ENCODE measurements around the gene EIF5.

EIF5 gene

DNA sequence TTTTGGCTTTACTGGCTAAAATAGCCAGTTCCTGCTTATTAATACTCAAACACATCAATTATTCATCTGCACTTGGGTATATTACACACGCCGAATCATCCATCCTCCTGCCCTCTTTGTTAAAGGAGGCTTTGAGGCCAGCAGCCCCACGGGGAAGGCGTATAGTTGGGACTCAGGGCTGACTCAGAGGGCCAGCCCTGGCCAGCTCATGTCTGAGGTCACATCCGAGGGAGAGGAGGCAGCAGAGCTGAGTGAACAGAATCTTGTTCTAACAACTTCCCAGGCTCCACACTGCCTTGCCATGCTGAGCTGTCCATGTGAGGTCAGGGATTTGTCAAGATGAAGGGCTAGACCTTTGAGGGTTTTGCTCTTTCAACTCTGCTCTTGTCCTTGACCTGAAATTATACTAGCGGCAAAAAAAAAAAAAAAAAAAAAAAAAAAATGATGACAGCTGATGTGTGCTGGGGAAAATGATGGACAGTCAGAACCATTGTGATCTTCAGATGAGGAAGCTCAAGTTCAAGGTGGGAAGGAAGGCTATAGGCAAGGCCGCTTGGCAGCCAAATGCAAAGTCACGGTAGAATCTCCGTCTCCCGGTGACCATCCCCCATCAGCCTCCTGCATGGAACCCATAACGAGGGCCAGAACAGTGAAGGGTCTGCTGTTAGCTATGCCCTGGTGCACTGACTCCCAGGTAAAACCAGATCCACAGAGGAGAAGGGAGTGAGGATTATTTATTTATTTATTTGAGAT is 38.7 kb downstream of the EIF5 start:
- DNase-seq = no peak

DNA sequence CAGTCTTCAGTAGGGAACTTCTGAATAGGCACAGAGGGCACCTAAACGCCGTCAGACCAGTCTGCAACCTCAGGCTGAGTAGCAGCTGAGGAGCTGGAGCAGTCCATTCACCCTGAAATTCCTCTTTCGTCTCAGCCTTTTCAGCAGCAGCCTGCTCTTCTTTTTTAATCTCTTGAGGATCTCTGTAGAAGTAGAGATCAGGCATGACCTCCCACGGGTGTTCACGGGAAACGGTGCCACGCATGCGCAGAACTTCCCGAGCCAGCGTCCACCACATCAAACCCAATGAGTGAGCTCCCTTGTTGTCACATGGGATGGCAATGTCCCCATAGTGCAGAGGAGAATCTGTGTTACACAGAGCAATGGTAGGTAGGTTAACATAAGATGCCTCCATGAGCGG is 40.1 kb downstream of the EIF5 start:
- no peak for DNase-seq

DNA sequence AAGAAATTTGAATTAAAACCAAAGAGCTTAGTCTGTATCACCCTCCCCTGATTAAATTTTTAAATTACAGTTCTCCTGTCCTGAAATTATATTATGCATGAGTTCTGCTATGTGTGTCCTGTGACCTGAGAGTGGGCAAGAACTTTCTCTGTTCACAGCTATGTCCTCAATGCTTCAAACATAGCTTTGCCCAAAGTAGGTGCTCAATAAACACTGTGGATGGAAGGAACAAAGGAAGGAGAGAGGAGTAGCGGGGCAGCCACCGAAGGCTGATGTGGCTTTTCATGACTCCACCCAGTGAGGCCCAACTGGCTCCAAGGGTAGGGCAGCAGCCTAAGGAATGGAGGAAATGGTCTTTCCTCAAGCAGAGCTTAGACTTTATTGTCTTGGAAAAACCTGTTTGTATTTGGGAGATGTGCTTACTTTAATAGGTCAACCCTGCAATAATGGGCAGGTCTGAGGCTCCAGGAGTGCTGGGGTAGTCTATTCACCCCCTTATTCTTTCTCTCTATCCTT is 43.5 kb downstream of the EIF5 start:
- DNase-seq = no peak

DNA sequence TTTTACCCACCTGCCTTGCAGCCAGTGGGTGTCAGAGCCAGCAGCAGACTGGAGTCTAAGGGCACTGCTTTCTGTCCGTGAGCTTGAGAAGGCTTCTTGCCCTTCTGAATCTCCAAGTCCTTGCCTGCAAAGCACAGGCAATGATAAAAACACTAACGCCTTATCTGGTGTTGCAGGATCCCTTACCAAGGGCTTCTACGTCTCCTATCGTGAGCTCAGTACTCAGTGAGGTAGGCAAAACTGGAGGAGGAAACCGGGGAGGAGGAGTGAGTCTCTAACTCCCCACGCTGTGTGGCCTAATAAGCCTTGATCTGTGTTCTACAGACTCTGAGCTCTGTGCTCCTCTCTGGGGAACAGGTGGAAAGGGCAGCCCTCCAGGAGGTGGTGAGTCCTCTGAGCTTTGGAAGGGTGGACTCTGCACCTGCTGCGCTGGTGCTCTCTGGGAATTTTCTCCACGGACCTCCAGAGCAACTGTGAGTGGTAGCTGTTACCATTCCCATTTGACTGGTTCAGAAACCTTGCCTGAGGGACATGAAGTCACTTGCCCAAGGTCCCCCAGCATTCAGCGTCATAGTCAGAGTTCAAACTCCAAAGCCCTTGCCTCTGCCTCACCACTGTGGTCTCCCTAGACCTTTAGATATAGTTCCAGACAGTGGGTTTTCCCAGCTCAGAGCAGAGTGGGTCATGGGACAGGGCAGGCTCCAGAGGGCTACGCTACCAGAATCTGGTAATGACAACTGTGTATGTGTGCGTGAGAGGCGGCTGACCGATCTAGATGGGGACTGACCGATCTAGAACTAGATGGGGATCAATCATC is 44.2 kb downstream of the EIF5 start:
- DNase-seq = peak; percentile 99

DNA sequence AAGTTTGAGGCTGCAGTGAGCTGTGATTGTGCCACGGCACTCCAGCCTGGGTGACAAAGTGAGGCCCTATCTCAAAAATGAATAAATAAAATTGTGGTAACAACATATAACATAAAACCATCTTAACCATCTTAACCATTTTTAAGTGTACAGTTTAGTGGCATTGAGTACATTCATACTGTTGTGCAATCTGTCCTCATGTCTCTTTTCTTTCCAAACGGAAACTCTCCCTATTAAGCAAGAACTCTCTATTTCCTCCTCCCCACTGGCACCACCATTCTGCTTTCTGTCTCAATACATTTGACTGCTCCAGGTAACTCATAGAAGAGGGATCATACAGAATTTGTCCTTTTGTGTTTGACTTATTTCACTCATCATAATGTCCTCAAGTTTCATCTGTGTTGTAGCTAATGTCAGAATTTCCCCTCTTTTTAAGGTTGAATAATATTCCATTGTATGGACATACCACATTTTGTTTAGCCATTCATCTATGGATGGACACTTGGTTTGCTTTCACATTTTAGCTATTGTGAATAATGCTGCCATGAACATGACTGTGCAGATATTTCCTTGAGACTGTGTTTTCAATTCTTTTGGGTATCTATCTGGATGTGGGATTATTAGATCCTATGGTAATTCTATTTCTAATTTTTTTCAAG is 46.8 kb downstream of the EIF5 start:
- no peak for DNase-seq

DNA sequence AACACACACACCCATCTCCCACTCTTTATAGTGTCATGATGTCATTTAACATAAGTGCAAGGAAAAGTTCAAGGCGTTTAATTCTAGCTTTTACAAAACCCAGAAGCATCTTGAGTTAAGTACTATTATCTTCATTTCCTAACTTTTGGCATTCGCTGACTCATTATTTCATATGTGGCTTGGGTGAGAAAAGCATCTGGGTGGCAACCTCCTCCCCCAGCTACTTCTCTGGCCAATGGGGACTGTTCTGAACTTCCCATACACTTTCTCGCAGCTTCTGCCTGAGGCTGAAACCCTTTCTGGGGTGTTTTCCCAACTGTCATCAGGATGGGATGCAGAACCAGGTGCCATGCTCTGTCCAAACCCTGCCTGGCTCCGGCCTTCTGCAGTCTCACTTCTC is 48.3 kb downstream of the EIF5 start:
- peak; percentile 76 for DNase-seq

DNA sequence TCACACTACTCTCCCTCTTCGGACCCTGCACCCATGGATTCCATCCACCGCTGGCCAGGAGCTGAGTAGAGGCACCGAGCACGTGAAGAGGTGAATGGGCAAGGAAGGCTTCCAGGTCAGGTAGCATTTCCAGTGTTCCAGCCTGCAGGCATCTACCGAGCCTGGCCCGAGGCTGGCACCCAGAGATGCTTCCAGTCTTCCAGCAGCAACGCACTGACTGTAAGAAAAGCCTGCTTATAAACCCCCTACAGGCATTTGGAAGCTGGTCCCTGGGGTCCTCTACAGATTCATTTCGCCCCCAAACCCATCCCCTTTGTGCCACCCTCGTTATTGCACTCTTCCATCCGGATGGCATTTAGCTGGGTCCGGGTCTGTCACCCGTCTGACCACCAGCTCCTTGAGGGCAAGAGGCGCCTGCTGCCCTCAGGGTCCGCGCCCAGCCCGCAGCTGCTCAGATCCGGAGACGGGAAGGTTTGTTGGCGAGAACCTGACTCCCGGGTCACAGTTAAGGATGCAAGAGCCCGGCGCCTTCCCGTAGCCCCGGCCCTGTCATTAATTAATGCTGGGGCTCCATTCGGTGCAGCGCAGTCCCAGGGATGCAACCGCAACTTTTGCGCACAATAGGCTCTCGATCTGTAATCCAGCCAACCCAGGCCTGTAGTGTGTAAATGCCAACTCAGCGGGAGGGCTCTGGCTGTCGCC is 50.6 kb downstream of the EIF5 start:
- no peak for DNase-seq

DNA sequence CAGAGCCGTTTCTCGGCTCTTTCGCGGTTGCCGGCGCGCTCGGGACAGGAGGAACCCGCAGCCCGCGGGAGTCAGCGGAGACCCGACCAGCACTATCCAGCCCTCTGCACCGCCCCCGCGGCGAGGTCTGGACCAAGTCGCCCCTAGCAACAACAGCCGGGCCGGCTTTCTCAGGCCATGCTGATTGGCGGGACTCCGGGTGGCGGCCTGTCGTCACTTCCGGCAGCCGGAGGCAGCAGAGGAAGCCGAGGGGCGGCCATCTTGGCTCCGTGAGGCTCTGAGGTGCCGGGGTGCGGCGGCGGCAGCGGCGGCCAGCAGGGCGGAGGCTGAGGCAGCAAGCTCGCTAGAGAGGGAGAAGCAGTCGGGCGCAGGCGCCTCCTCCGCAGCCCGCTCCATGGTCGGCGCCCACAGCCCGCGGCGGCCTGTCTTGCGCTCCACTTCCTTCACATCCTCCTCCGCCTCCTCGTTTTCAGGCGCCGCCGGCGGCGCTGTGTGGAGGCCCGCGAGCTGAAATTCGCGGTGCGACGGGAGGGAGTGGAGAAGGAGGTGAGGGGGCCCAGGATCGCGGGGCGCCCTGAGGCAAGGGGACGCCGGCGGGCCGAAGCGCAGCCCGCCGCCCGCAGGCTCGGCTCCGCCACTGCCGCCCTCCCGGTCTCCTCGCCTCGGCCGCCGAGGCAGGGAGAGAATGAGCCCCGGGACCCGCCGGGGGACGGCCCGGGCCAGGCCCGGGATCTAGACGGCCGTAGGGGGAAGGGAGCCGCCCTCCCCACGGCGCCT is 51.3 kb downstream of the EIF5 start, which contains the start of gene MARK3:
Gene MARK3, plus strand, starts transcription at position 264 of the 777 bp plus-strand sequence. CDS start 615 bp downstream, outside the sequence.
- peak; percentile 96 for DNase-seq

DNA sequence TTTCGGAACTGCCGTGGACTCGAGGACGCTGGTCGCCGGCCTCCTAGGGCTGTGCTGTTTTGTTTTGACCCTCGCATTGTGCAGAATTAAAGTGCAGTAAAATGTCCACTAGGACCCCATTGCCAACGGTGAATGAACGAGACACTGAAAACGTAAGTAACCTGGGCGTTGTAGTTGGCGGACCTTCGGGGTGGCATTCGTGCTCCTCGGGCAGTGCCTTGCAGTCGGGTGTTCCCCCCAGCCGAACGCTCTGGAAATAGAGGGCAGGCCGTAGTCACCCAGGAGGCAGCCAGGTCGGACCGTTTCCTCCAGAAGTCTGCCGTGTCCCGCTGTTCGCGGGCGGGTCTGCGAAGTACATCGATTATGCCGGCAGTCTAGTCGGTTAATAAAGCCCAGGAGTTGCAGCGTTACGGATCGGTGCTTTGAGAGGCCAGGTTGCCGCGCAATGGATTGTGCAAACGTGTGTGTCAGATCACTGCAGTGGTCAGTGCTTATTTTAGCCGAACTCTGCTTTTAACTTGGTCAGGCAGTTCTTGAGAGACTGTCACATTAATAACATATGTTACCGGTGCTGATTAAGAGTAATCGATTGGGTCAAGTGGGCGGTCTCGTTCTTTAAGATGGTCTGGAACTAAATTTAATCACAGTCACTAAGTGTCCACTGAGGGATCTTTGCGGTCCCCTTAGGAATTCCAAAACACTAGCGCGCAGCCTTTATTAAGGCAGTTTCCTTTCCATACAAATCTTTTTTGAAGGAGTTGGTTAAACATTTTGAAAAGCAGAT is 52.1 kb downstream of the EIF5 start:
- peak; percentile 44 for DNase-seq

DNA sequence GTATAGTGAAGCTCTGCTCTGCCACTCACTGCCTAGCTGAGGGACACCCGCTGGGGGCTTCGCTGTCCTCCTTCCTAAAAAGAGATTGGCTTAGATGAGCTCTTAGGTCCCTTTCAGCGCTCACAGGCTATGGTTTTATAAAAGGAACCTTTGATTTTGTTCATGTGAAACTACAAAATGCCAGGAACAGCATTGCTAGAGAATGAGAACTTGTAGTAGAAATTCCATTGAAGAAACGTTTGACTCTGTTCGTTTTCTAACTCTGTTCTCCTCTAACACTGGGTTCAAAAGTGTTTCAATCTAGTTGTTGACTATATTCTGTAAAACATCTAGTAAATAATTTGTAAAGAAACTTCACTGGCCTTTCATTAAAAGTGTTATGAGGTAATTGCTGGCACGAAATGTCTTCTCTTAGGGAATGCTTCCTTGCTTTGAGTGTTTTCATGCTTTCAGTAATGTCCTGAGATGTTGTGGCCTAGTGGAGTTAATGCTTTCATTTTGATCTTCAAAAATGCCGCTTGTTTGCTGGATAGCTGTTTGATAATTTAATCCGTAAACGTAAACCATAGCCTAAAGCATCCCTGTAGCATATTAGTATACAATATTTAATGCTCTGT is 52.8 kb downstream of the EIF5 start:
- DNase-seq = no peak

DNA sequence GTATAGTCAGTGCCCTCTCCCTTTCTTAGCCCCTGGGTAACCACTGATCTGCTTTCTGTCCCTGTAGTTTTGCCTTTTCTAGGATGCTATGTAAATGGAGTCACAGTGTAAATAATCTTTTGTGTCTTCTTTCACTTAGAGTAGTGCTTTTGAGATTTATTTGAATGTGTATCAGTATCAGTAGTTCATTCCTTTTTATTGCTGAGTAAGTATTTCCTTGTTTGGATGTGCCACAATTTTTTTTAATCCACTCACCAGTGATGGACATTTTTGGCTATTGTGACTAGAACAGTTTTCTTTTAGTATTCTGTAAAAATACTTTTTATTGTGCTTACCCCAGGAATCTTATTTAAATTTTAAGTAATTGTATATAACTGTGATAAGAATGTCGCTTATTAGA is 54.6 kb downstream of the EIF5 start:
- DNase-seq = no peak

DNA sequence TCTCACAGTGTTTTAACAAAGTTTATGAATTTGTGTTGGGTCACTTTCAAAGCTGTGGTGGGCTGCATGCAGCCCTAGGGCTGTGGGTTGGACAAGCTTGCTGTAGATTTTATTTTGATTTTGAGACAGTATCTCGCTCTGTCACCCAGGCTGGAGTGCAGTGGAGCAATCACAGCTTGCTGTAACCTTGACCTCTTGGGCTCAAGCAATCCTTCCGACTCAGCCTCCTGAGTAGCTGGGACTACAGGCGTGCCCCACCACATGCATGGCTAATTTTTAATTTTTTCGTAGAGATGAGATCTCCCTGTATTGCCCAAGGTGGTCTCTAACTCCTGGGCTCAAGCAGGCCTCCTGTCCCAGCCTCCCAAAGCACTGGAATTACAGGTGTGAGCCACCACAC is 56.6 kb downstream of the EIF5 start:
- no peak for DNase-seq

DNA sequence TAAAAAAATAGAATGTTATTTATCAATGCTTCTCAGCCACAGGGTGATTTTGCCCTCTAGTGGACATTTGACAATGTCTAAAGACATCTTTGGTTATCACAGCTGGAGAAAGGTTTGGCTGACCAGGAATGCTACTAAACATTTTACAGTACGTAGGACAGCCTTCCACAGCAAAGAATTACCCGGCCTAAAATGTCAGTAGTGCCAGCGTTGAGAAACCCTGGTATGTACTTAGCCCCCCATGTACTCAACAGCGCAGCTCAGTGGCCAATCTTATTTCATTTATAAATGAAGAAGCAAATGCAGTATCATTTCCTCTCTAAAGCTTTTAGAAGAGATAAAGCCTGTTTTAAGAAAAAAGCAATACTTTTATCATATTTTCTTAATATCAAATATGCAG is 57.0 kb downstream of the EIF5 start:
- DNase-seq = peak; percentile 82

DNA sequence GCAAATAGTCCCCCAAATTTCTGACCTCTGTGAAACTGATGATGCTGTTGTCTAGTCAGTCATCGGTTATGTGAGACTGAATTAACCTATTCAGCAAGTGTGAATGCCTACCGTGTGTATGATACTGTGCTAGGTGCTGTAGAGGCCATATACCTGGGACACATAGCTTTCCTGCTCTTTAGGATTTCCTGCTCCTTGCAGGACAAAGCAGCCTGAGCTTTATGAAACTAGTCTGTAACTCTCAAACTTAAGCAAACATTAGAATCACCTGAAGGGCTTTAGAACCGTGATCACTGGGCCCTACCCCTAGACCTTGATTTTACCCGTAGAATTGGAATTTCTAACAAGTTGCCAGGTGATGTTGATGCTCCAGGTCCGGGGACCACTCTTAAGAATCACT is 58.1 kb downstream of the EIF5 start:
- no peak for DNase-seq

DNA sequence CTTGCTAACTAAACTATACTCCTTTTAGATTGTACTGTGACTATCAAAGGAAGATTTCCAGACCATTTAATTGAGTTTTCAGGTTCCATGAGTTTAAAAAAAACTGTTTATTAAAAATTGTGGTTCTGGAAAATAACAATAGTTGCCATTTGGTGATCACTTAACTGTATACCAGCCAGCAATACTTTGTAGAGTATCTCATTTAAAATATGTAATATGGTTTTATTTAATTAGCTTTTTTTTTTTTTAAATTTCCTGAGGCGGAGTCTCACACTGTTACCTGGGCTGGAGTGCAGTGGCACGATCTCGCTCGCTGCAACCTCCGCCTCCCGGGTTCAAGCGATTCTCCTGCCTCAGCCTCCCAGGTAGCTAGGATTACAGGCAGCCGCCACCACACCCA is 58.5 kb downstream of the EIF5 start:
- DNase-seq = no peak

DNA sequence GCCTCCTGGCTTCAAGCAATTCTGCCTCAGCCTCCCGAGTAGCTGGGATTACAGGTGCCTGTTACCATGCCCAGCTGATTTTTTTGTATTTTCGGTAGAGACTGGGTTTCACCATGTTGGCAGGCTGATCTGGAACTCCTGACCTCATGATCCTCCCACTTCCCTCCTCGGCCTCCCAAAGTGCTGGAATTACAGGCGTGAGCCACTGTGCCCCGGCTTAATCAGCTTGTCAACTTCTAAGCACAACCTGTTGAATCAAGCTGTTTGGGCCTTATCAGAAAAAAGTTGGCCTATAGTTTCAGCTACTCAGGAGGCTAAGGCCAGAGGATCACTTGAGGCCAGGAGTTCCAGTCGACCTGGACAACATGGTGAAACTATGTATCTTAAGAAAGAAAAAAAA is 59.0 kb downstream of the EIF5 start:
- peak; percentile 35 for DNase-seq

DNA sequence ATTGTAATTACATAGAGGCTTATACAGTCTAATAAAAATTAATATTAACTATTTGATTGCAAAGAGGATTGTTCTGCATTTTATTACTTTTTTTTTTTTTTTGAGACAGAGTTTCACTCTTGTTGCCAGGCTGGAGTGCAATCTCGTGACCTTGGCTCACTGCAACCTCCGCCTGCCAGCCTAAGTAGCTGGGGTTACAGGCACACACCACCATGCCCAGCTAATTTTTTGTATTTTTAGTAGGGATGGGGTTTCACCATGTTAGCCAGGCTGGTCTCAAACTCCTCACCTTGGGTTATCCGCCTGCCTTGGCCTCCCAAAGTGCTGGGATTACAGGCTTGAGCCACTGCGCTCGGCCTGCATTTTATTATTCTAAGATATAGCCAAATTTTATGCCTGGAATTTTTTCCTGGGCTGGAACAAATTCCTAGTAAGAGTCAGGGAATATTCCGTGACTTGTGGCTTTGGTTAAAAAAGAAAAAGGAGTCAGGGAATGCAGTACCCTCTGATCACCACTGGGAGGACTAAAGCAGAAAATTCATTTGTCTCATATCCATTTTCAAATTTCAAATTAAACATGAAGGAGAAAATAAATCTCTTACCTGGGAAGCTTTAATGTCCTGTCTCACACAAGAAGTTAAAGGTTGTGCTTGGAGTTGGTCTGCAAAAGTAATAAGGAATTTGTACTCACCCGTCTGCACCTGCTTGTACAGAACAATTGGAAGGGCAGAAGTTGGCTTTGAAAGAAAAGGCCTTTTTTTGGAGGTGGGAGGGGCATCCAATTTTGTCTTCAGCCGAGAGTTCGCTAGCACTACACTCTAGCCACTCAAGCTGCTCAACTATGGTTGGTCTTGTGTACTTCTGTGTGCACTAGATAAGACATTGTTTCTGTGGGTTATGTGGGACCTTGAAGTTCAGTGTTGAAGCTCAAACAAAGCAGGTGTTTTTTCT is 59.9 kb downstream of the EIF5 start:
- DNase-seq = peak; percentile 94

Measured in hematopoietic multipotent progenitor cell treated with erythropoietin and hydrocortisone succinate and interleukin-3 and kit ligand, for 8 days (in vitro differentiated cells).